Body of pancreas (tissue), 4 donors: ENCODE results near the gene CYP4F8. TPM values are rescaled to one million over a fixed set of nuclear protein-coding genes. Genes with fewer than 3 reads are reported as not detected.

Experiments
- ATAC-seq: fragments of 150-250 bp; one replicate; pipeline ENCODE4 v1.9.1; 2016
- DNase-seq, 4 donors: peaks; one replicate each; pipeline ENCODE4 v3.0.0-alpha.2; 2019
- H3K27ac ChIP-seq, 4 donors: fragments of 200-600 bp; sonication (generic); 1 replicate in 3 of 4; 2 replicates in 1 of 4; pipeline versions ENCODE4 v1.5.1 to v1.6.1; 2016 to 2019; ENCODE audit warnings: mild to moderate bottlenecking in 1 of 4, mixed read lengths in 1 of 4, moderate library complexity in 1 of 4
- H3K27me3 ChIP-seq, 2 donors: fragments of 200-600 bp; sonication (generic); one replicate each; pipeline ENCODE4 v1.6.0; 2016; ENCODE audit warnings: mild to moderate bottlenecking in 1 of 2
- H3K36me3 ChIP-seq, 2 donors: fragments of 200-600 bp; sonication (generic); replicated peaks in 1 of 2; 2 replicates each; pipeline ENCODE4 v1.5.1; 2016; ENCODE audit warnings: low read depth in 2 of 2; ENCODE audit not compliant: insufficient read depth in 1 of 2
- H3K4me1 ChIP-seq: fragments of 200-600 bp; sonication (generic); one replicate; pipeline ENCODE4 v1.6.0; 2016
- H3K4me3 ChIP-seq, 2 donors: fragments of 200-600 bp; sonication (generic); 1 replicate in 1 of 2; 2 replicates in 1 of 2; pipeline ENCODE4 v1.5.1; 2016 to 2019
- H3K9me3 ChIP-seq, 3 donors: fragments of 200-600 bp; sonication (generic); 1 replicate in 2 of 3; 2 replicates in 1 of 3; pipeline ENCODE4 v1.5.1; 2016
- POLR2A ChIP-seq, 3 donors: fragments of 450-650 bp; IDR thresholded peaks; one replicate each; pipeline ENCODE4 v1.6.1; 2016; ENCODE audit warnings: antibody characterized with exemption in 3 of 3, mild to moderate bottlenecking in 2 of 3
- WGBS, 2 donors: methylation state at CpG; one replicate each; pipeline ENCODE4 v1.1.5; 2017; 5-methylcytosine and 5-hydroxymethylcytosine counted together
- intact Hi-C: fragments of 100-400 bp; cut with DNase I; formaldehyde crosslinking; loops from one replicate; pipeline ENCODE4 v1.15.1; 2023
- total RNA-seq, 2 donors: library from RNA; depleted of rRNA; stranded (reverse); fragments of >200 nt; gene quantifications; one replicate each; pipeline ENCODE4 v1.1.0, GENCODE V29; 2016
- TF ChIP-seq, protein P1 (sequence below), 7 experiments: fragments of 450-650 bp in 4 of 7; fragments of 200-600 bp in 3 of 7; sonication (generic) in 3 of 7; IDR thresholded peaks; one replicate each; pipeline ENCODE4 v1.5.1; 2016 to 2019; ENCODE audit warnings: antibody characterized with exemption in 7 of 7

CYP4F8 gene
- total RNA-seq, 2 donors from 2014 or later = 0.26 TPM; not detected in 1

DNA sequence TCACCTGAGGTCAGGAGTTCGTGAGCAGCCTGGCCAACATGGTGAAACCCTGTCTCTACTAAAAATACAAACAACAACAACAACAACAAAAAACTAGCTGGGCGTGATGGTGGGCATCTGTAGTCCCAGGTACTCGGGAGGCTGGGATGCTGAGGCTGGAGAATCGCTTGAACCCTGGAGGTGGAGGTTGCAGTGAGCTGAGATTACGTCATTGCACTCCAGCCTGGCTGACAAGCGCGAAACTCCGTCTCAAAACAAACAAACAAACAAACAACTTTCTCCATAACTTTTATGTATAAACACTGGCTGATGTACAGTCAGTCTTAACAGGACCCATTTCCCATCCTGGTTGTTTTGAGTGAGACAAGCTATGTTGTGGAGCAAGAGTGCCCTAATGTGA is 5.8 kb upstream of the CYP4F8 start:
- 71 to 72% methylated on average over 8 of the region's 8 CpGs for WGBS, 2 donors

DNA sequence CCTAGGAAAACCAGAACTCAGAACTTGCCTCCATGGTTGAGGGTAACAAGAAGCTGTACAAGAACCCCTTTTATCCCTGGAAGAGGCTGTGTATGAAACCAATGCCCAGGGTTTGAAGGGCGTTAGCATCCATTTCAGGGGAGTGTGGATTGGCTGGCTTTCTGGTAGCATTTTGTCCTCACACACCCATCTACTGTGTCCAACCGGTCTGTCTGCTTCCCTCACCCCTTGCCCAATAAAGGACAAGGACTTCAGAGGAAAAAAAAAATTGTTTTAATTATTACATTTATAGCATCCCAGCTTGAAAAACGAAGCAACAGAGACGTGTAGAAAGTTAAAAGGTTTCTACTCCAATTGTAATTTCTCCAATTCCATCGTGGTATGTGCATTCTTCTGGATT is 2.7 kb upstream of the CYP4F8 start:
- intact Hi-C loops = no loop called here
- no peak for DNase-seq
- no peaks in the 10 kb centered on the region for H3K4me1 ChIP-seq
- 30 to 44% methylated on average over 5 of the region's 5 CpGs for WGBS, 2 donors
- H3K4me3 ChIP-seq = no peak overlapping the region
- H3K36me3 ChIP-seq = no peaks in the 10 kb centered on the region
- H3K27me3 ChIP-seq = no peaks in the 10 kb centered on the region
- ATAC-seq = no peak
- no peaks in the 10 kb centered on the region for H3K9me3 ChIP-seq
- H3K27ac ChIP-seq = no peak overlapping the region
- TF ChIP-seq POLR2A (IDR thresholded peaks at IDR 0.05) = no peak
- TF ChIP-seq, protein P1, sequence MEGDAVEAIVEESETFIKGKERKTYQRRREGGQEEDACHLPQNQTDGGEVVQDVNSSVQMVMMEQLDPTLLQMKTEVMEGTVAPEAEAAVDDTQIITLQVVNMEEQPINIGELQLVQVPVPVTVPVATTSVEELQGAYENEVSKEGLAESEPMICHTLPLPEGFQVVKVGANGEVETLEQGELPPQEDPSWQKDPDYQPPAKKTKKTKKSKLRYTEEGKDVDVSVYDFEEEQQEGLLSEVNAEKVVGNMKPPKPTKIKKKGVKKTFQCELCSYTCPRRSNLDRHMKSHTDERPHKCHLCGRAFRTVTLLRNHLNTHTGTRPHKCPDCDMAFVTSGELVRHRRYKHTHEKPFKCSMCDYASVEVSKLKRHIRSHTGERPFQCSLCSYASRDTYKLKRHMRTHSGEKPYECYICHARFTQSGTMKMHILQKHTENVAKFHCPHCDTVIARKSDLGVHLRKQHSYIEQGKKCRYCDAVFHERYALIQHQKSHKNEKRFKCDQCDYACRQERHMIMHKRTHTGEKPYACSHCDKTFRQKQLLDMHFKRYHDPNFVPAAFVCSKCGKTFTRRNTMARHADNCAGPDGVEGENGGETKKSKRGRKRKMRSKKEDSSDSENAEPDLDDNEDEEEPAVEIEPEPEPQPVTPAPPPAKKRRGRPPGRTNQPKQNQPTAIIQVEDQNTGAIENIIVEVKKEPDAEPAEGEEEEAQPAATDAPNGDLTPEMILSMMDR (IDR thresholded peaks at IDR 0.05) = no peak

More for the DNA sequence above, 5.8 kb upstream of the CYP4F8 start:
- H3K27me3 ChIP-seq = no peaks in the 10 kb centered on the region
- ATAC-seq = no peak
- H3K27ac ChIP-seq = no peak overlapping the region
- H3K36me3 ChIP-seq = no peaks in the 10 kb centered on the region
- TF ChIP-seq, protein P1 (IDR thresholded peaks at IDR 0.05) = no peak
- no peak for TF ChIP-seq POLR2A (IDR thresholded peaks at IDR 0.05)
- intact Hi-C loops = no loop called here
- DNase-seq = no peak
- H3K4me3 ChIP-seq = no peak overlapping the region
- no peaks in the 10 kb centered on the region for H3K4me1 ChIP-seq
- no peaks in the 10 kb centered on the region for H3K9me3 ChIP-seq

GRCh38 chr19:15613338-15613737 is 1.7 kb upstream of the CYP4F8 start:
- Histone ChIP-seq H3K4me1 (no peaks in the 10 kb centered on the region), H3K27ac (no peak overlapping the region), H3K27me3 (no peaks in the 10 kb centered on the region), H3K9me3 (no peaks in the 10 kb centered on the region), H3K4me3 (no peak overlapping the region), H3K36me3 (no peaks in the 10 kb centered on the region)
- WGBS, 2 donors = 78 to 82% methylated on average over 3 of the region's 3 CpGs
- intact Hi-C loops = no loop called here
- ATAC-seq (no peak), DNase-seq (no peak)
- TF ChIP-seq POLR2A (IDR thresholded peaks at IDR 0.05) = no peak
- TF ChIP-seq, protein P1 (IDR thresholded peaks at IDR 0.05) = no peak

DNA sequence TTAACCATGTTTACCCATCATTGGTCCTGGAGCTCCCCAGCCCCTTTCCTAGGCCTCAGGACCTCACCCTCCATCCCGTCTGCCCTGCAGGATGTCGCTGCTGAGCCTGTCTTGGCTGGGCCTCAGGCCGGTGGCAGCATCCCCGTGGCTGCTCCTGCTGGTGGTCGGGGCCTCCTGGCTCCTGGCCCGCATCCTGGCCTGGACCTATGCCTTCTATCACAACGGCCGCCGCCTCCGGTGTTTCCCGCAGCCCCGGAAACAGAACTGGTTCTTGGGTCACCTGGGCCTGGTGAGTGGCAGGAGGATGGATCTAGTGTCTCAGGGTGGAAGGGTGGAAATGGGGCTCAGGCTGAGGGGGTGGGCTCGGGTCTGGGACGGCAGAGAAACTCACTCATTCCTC is 508 bp downstream of the CYP4F8 start:
- H3K9me3 ChIP-seq = no peaks in the 10 kb centered on the region
- H3K36me3 ChIP-seq = no peaks in the 10 kb centered on the region
- no peak for DNase-seq
- intact Hi-C loops = no loop called here
- TF ChIP-seq, protein P1 (IDR thresholded peaks at IDR 0.05) = no peak
- TF ChIP-seq POLR2A (IDR thresholded peaks at IDR 0.05) = no peak
- H3K4me3 ChIP-seq = no peak overlapping the region
- ATAC-seq = no peak
- no peaks in the 10 kb centered on the region for H3K4me1 ChIP-seq
- no peaks in the 10 kb centered on the region for H3K27me3 ChIP-seq
- H3K27ac ChIP-seq = no peak overlapping the region
- 54 to 60% methylated on average over 12 to 13 of the region's 14 CpGs for WGBS, 2 donors

DNA sequence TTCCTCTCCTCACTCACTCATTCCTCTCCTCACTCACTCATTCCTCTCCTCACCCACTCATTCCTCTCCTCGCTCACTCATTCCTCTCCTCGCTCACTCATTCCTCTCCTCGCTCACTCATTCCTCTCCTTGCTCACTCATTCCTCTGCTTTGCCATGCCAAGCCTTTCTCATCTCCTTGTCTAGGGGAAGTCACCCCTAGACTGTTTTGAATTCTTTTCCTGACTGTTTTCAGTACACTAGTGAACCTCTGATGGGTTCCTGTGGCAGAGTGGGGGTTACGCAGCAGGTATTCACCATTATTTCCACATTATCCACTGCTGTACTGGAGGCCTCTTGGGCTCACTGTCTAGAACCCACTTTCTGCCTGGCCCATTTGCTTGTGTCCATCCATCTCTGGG is 1.2 kb downstream of the CYP4F8 start:
- WGBS, 2 donors = 74 to 76% methylated on average over 4 of the region's 4 CpGs
- H3K27ac ChIP-seq = no peak overlapping the region
- no peaks in the 10 kb centered on the region for H3K9me3 ChIP-seq
- H3K4me3 ChIP-seq = no peak overlapping the region
- intact Hi-C loops = no loop called here
- no peaks in the 10 kb centered on the region for H3K36me3 ChIP-seq
- TF ChIP-seq, protein P1 (IDR thresholded peaks at IDR 0.05) = no peak
- no peak for TF ChIP-seq POLR2A (IDR thresholded peaks at IDR 0.05)
- H3K27me3 ChIP-seq = no peaks in the 10 kb centered on the region
- DNase-seq = no peak
- H3K4me1 ChIP-seq = no peaks in the 10 kb centered on the region
- ATAC-seq = no peak
